ENCODE measurements around the gene GAB3. TPM values are rescaled to one million over a fixed set of nuclear protein-coding genes. Genes with fewer than 3 reads are reported as not detected.

GAB3 gene
- total and polyA plus RNA-seq, 12 donors: 1.9 to 11.8 (median 5.0) TPM

DNA sequence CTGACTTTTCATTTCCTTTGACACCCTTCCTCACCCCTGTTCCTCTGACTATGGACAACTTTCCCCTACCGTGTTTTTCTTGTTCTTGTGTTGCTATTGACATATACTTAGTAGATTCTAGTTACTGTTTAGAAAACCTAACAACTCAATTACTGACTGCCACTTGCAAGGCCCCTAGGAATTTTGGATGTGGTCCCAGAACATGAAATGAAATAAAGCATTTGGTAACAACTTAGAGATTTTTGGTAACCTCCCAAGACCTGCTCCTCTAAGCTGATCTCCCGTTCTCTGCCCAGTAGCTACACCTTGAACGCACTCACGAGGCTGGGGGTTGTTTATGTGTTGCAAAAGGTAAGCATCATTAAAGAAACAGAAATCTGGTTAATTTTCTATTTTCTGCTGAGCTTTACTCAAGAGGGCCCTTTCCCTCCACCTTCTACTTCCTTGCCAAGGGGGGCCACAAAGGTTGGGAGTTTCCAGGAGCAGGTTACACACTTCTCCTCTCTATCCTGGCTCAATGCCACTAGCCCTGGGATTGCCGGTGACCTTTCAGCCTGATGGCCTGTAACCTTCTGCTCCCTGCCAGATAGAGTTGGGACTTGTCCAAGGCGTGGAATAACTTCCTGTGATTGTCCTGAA, 20.5 kb downstream of the GAB3 start:
- H3K36me3 ChIP-seq (replicated peaks in 1 of 2): no peaks in the 10 kb centered on the region
- peaks cover 13 to 57% of the 10 kb centered on the region in 2 donors for H3K4me1 ChIP-seq (replicated peaks in 1 of 2)
- peak; percentile 30 to 82 (median 57) for DNase-seq
- no peaks in the 10 kb centered on the region for H3K27me3 ChIP-seq
- H3K4me3 ChIP-seq: no peak overlapping the region
- TF ChIP-seq POLR2A (IDR thresholded peaks at IDR 0.05) (no peak), CTCF (IDR thresholded peaks at IDR 0.05) (no peak)
- intact Hi-C loops (cut with DNase I): no loop called here
- H3K27ac ChIP-seq: peak overlapping the region in 4 of 5 donors; percentile 44 to 82 (median 56)
- H3K9me3 ChIP-seq (replicated peaks in 1 of 3): no peaks in the 10 kb centered on the region
- 13 to 38% (median 25%) methylated on average over 6 of the region's 6 CpGs for WGBS, 4 donors

GRCh38 chrX:154729439-154729838, 21.4 kb downstream of the GAB3 start:
- no peaks in the 10 kb centered on the region for H3K36me3 ChIP-seq (replicated peaks in 1 of 2)
- H3K27ac ChIP-seq: peak overlapping the region in 4 of 5 donors; percentile 44 to 82 (median 56)
- 46 to 71% (median 61%) methylated on average over 3 of the region's 3 CpGs for WGBS, 4 donors
- H3K4me1 ChIP-seq (replicated peaks in 1 of 2): peaks cover 13 to 49% of the 10 kb centered on the region in 2 donors
- TF ChIP-seq POLR2A (IDR thresholded peaks at IDR 0.05) (no peak), CTCF (IDR thresholded peaks at IDR 0.05) (no peak)
- H3K27me3 ChIP-seq: no peaks in the 10 kb centered on the region
- no peak overlapping the region for H3K4me3 ChIP-seq
- DNase-seq: no peak
- intact Hi-C loops (cut with DNase I): no loop called here
- no peaks in the 10 kb centered on the region for H3K9me3 ChIP-seq (replicated peaks in 1 of 3)

- H3K4me1 ChIP-seq (replicated peaks in 1 of 2): peaks cover 13 to 49% of the 10 kb centered on the region in 2 donors
- no peaks in the 10 kb centered on the region for H3K9me3 ChIP-seq (replicated peaks in 1 of 3)
- no peak for DNase-seq
- H3K36me3 ChIP-seq (replicated peaks in 1 of 2): no peaks in the 10 kb centered on the region
- intact Hi-C loops (cut with DNase I): no loop called here
- no peaks in the 10 kb centered on the region for H3K27me3 ChIP-seq
- H3K4me3 ChIP-seq: no peak overlapping the region
- 60 to 83% (median 78%) methylated on average over 6 to 7 of the region's 7 CpGs for WGBS, 4 donors
- H3K27ac ChIP-seq: peak overlapping the region in 3 of 5 donors; percentile 13 to 69 (median 44)
- TF ChIP-seq CTCF (IDR thresholded peaks at IDR 0.05) (no peak), POLR2A (IDR thresholded peaks at IDR 0.05) (no peak)
Observed at GRCh38 chrX:154728431-154729190, 22.3 kb downstream of the GAB3 start.

DNA sequence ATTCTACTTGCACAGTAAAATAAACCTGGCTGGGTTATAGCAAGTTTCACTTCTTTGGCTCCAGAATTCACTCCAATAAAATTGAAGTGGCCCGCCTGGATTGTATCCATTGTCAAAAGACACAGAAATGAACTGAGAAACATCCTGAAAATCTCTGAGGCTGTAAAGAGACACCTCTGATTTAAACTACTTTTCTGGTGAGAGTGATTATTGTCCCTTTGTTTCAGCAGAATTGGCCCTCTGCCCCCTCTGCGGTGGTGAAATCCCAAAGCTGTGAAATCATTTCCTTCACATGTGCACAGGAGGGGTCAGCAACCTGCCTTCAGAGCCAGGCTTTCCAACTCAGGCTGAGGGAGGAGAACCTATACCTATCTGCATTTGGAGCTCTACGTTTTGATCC, 23.0 kb downstream of the GAB3 start:
- H3K36me3 ChIP-seq (replicated peaks in 1 of 2): no peaks in the 10 kb centered on the region
- TF ChIP-seq POLR2A (IDR thresholded peaks at IDR 0.05): no peak
- TF ChIP-seq CTCF (IDR thresholded peaks at IDR 0.05): no peak
- H3K27ac ChIP-seq: peak overlapping the region in 3 of 5 donors; percentile 17 to 69 (median 31)
- 49 to 70% (median 65%) methylated on average over 2 to 3 of the region's 3 CpGs for WGBS, 4 donors
- H3K9me3 ChIP-seq (replicated peaks in 1 of 3): no peaks in the 10 kb centered on the region
- H3K4me3 ChIP-seq: no peak overlapping the region
- DNase-seq: peak in 5 of 7 donors; percentile 41 to 73 (median 53)
- no peaks in the 10 kb centered on the region for H3K27me3 ChIP-seq
- H3K4me1 ChIP-seq (replicated peaks in 1 of 2): peaks cover 13 to 41% of the 10 kb centered on the region in 2 donors
- intact Hi-C loops (cut with DNase I): no loop called here
